NCI-H1105 (cell line): ENCODE results near the gene GLCCI1.
"Not testable (repeated sequence)": the region's sequence is repeated elsewhere in the genome, so short reads cannot be mapped to it uniquely, and the experiment has no call there.

Experiments used
- DNase-seq: peaks from one replicate; lab custom pipeline; 2025; lab: John Stamatoyannopoulos, UW

Gene GLCCI1

DNA sequence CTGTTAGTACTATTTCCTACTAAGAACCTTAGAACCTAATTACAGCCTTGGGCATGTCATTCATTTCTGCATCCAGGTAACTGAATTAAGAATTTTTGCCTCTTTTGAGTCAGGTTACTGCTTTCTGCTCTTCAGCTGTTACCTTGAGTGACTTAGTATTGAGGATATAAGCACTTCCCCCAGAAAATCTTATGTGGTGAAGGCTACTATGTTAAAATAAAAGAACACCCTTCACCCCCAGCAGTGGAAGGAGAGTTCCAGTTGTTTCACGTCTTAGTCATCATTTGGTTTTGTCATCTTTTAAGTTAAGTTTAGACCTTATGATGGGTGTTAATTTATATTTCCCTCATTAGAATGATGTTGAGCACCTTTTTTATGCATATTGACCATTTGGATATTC lies 82.8 kb downstream of the GLCCI1 start:
- DNase-seq, result peak; percentile 15

- no peak for DNase-seq
These were observed 83.4 kb downstream of the GLCCI1 start for GRCh38 chr7:8051998-8052397.

DNA sequence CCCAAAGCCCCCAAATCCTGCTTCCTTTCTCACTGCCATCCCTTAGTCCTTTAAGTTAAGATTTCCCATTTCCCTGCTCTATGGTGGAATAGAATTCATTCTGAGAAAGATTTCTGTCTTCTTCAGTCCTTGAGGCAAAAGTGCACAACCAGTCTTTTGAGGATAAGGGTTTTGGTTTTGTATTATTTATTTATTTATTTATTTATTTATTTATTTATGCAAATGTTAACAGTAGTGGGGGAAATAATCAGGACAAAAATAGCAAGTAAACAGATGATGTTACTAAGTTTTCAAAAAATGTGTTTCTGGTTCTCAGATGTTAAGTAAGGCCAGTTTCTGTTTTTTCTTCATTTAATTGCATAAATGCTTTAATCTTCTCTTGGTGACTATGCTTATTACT lies 84.2 kb downstream of the GLCCI1 start:
- DNase-seq, result no peak

GRCh38 chr7:8056439-8056838 lies 87.8 kb downstream of the GLCCI1 start:
- no peak for DNase-seq

- no peak for DNase-seq
These were observed 89.0 kb downstream of the GLCCI1 start for GRCh38 chr7:8057566-8057965.

DNA sequence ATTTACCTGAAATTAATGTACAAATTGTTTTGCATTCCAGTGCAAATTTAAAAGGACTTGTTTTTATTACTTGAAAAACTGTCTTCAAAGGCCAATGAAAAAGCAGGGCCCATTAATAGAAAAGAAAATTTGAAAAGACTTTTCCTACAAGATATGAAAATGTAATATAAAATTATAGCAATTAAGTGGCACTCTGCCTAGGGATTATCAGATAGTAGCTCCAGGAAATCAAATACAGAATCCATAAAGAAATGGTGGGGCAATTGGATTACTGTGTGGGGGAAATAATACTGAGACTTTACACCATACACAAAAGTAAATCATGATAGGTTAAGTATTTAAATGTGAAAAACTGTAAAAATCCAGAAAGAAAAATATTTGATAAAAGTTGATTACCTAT lies 89.7 kb downstream of the GLCCI1 start:
- DNase-seq, result no peak

GRCh38 chr7:8058852-8059251 lies 90.3 kb downstream of the GLCCI1 start:
- DNase-seq, result no peak

GRCh38 chr7:8060241-8060640 lies 91.6 kb downstream of the GLCCI1 start:
- no peak for DNase-seq

GRCh38 chr7:8063300-8063699 lies 94.7 kb downstream of the GLCCI1 start:
- DNase-seq, result not testable (repeated sequence)

GRCh38 chr7:8063706-8064297 lies 95.2 kb downstream of the GLCCI1 start:
- DNase-seq, result peak; percentile 94

DNA sequence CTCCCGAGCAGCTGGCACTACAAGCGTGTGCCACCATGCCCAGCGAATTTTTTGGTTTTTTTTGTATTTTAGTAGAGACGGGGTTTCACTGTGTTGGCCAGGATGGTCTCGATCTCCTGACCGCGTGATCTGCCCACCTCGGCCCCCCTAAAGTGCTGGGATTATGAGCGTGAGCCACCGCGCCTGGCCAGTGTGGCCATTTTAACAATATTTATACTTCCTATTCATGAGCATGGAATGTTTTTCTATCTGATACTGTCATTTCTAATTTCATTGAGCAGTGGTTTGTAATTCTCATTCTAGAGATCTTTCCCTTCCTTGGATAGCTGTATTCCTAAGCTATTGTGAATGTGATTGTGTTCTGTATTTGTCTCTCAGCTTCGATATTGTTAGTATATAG lies 96.2 kb downstream of the GLCCI1 start:
- DNase-seq, result no peak

DNA sequence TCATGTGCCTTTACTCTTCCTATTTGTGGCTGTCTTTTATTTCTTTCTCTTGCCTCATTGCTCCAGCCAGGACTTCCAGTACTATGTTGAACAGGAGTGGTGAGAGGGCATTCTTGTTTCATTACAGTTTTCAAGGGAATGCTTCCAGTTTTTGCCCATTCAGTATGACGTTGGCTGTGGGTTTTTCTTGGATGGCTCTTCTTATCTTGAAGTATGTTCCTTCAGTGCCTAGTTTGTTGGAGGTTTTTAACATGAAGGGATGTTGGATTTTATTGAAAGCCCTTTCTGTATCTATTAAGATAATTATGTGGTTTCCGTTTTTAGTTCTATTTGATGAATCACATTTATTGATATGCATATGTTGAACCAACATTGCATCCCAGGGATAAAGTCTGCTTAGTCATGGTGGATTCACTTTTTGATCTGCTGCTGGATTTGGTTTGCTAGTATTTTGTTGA lies 96.8 kb downstream of the GLCCI1 start:
- no peak for DNase-seq

DNA sequence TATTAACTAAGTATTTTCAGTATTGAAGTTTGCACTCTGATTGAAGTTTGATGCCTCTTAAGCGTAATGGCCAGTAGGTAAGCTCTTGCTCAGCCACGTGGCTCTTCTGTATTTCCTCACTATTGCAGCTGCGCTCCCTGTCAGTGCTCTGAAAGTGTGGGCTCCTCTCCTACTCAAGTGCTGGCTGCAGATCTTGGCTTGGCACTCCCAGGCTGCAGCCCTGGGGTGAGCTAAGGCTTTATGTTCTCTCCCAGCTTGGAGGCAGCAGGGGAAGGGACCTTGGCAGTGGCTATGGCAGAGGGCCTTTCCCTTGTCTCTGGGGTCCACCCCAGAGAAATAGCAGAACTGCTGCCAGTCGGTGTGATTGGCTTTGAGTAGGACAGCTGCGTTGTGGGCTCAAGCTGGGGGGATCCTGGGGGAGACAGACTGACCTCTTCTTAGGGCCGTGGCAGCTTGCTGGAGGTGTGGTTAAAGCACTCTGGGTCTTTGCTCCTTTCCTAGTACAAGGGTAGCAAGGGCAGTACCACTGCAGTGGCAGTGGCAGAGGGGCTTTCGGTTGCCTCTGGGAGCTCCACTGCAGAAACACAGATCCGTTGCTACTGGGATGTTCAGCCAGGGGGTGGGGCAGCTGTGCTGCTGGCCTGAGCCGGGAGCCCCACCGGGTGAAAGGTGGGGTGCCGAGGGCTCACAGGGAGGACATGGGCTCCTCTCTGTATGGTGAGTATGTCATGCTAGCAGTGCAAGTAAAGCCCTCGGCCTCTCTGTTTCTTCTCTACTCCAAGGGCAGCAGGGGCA lies 100.5 kb downstream of the GLCCI1 start:
- DNase-seq, result no peak

DNA sequence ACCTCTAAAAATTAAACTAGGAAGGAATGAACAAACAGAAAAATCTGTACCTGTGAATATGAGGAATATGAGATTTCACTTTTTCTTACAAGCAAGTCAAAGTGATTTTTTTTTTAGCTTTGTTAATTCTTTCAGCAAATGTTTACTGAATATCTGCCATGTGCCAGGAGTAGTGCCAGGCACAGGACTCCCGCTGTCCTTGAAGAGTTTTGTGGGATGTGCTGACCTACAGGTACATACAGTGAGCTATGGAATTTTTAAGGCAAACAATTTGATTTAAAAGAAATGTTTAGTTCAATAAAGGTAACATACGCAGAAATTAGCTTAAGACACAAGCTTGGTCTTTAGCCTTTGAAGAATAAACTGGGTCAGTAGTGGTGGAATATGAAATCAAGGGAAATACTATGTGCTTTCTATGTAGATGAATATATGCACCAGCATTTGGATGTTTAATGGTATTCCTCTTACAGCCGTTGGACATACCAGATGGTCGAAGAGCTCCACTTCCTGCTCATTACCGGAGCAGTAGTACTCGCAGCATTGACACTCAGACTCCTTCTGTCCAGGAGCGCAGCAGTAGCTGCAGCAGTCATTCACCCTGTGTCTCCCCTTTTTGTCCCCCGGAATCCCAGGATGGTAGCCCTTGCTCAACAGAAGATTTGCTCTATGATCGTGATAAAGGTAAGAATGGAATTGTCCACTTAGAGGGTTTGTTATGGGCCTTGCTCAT lies 102.0 kb downstream of the GLCCI1 start:
- DNase-seq, result no peak

- no peak for DNase-seq
These were observed 109.8 kb downstream of the GLCCI1 start for GRCh38 chr7:8078418-8078817.

DNA sequence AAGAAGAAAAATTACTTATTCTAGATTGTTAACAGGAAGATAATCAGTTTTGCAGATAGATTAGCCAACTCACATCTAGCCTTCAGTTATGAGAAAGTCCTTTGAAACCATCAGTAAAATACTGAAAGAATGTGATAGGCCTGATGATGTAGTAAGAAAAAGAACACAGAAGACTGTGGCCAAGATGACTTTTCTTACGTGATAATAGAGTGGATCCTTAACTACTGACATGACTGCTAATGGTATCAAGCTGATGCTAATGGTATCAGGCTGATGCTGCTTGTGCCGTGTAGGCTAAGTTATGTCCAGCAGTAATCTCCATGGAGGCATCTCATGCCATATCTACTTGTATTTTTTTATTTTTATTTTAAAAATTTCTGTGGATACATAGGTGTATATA lies 114.2 kb downstream of the GLCCI1 start:
- no peak for DNase-seq

DNA sequence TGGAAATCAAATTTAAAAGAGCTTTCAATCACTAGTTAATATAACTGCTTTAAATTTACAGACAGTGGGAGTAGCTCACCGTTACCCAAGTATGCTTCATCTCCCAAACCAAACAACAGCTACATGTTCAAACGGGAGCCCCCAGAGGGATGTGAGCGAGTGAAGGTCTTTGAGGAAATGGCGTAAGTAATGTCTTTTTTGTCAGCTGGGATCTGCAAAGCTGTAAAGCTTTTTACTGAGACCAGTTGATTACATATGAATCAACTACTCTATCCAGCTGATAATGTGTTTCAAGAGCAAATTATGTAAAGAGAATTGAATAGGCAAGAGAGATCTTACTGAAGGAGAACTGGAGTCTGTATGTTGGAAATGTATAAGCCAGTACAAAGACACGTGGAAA lies 116.2 kb downstream of the GLCCI1 start:
- DNase-seq, result no peak

GRCh38 chr7:8085420-8085819 lies 116.8 kb downstream of the GLCCI1 start:
- DNase-seq, result no peak

- DNase-seq, result no peak
These were observed 117.6 kb downstream of the GLCCI1 start for GRCh38 chr7:8086239-8086638.

DNA sequence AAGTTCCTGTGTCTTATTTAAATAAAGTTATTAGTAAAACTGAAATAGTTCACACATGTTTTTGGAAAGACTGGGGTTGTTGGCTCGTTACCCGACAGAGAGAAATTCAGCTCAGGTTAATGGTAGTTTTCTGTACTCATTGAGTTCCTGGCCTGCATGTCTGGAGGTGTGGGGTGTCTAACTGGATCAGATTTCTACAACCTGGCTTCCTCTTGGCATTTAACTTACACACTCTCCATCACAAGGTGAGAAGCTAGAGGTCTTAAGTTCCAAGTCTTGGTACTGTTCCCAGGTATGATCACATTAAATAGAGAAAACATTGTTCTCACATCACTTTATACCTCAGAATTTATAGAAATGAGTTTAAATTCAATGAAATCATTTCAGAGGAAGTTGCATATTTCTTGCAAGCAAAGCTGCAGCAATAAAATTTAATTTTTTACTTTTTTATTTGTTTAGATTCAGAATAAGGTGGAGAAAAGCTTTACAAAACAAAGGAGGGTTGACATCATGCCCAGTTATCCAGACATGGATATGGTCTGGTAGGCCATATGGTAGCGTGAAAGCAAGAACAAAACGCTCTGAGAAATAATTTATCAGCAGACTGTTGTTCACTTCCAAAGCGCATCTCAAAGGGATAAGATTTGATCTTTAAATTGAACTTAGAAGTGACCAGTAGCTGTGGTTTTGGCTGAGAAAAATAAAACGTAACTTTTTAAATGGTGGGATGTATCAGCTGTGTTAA lies 120.6 kb downstream of the GLCCI1 start:
- DNase-seq, result no peak

DNA sequence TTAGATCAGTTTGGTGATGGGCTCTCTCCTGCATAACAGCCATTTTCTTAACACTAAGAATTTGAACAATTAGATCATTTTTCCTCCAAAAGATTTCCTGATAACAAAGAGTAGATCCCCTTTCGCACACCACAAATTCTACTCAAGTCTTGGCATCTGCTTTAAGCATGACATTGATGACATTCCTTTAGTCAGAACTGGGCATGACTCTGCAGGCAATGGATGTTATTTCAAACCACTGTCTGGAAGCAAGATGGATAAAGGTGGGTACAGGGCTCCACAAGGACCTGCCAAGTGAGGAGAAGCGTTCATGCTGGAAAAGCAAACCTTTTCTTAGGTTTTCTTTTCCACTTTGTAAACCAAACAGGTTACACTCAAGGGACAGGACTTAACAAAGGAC lies 123.5 kb downstream of the GLCCI1 start:
- no peak for DNase-seq
